Measurements from ENCODE around the gene C1GALT1. TPM values are rescaled to one million over a fixed set of nuclear protein-coding genes. Genes with fewer than 3 reads are reported as not detected.
"Not testable (repeated sequence)": the region's sequence is repeated elsewhere in the genome, so short reads cannot be mapped to it uniquely, and the experiment has no call there.

The C1GALT1 gene
- total RNA-seq, 1 donor = 90.0 TPM

GRCh38 chr7:7236041-7236440 lies 53.7 kb downstream of the C1GALT1 start:
- no peak overlapping the region for H3K4me3 ChIP-seq (ENCODE audit: low read depth, low read length)
- TF ChIP-seq, protein P1, sequence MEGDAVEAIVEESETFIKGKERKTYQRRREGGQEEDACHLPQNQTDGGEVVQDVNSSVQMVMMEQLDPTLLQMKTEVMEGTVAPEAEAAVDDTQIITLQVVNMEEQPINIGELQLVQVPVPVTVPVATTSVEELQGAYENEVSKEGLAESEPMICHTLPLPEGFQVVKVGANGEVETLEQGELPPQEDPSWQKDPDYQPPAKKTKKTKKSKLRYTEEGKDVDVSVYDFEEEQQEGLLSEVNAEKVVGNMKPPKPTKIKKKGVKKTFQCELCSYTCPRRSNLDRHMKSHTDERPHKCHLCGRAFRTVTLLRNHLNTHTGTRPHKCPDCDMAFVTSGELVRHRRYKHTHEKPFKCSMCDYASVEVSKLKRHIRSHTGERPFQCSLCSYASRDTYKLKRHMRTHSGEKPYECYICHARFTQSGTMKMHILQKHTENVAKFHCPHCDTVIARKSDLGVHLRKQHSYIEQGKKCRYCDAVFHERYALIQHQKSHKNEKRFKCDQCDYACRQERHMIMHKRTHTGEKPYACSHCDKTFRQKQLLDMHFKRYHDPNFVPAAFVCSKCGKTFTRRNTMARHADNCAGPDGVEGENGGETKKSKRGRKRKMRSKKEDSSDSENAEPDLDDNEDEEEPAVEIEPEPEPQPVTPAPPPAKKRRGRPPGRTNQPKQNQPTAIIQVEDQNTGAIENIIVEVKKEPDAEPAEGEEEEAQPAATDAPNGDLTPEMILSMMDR (IDR thresholded peaks at IDR 0.05; ENCODE audit: insufficient read depth, low read length) = no peak
- DNase-seq (ENCODE audit: low read depth) = no peak

- DNase-seq (ENCODE audit: low read depth) = no peak
- no peak overlapping the region for H3K4me3 ChIP-seq (ENCODE audit: low read depth, low read length)
- TF ChIP-seq, protein P1 (IDR thresholded peaks at IDR 0.05; ENCODE audit: insufficient read depth, low read length) = no peak
These were observed 55.0 kb downstream of the C1GALT1 start for GRCh38 chr7:7237201-7237977.

DNA sequence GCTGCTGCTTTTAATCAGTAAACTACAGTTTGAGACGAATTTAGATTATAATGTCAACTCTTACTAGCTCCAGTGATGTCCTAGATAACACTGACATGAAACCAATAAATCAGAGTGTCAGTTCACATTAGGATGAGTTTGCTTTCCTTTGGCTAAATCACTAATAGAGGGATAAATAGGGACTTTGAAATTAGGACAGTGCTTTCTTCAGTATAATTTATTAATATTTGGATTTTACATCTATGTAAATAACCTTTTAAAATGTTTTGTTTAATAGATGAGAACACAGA lies 55.6 kb downstream of the C1GALT1 start:
- no peak overlapping the region for H3K4me3 ChIP-seq (ENCODE audit: low read depth, low read length)
- TF ChIP-seq, protein P1 (IDR thresholded peaks at IDR 0.05; ENCODE audit: insufficient read depth, low read length) = no peak
- DNase-seq (ENCODE audit: low read depth) = no peak

DNA sequence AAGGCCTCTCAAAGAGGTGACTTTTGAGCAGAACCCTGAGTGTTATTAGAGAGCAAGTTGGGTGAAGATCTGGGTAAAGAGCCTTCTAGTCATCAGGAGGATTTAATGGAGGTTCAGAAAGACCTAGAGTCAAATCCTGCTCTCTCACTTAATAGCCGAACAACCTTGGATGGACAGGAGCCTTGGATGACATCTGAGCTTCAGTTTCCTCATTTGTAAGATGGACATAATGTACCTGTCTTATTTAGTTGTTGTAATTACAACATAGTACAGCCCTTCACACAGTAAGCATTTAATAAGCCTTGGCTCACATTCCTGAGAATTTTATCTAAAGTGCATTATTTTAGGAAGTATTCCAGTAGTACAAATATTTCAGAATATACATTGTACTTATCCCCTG lies 57.0 kb downstream of the C1GALT1 start:
- no peak overlapping the region for H3K4me3 ChIP-seq (ENCODE audit: low read depth, low read length)
- no peak for DNase-seq (ENCODE audit: low read depth)
- TF ChIP-seq, protein P1 (IDR thresholded peaks at IDR 0.05; ENCODE audit: insufficient read depth, low read length) = no peak

GRCh38 chr7:7242899-7243298 lies 60.6 kb downstream of the C1GALT1 start:
- H3K4me3 ChIP-seq (ENCODE audit: low read depth, low read length) = no peak overlapping the region
- no peak for DNase-seq (ENCODE audit: low read depth)
- TF ChIP-seq, protein P1 (IDR thresholded peaks at IDR 0.05; ENCODE audit: insufficient read depth, low read length) = no peak

DNA sequence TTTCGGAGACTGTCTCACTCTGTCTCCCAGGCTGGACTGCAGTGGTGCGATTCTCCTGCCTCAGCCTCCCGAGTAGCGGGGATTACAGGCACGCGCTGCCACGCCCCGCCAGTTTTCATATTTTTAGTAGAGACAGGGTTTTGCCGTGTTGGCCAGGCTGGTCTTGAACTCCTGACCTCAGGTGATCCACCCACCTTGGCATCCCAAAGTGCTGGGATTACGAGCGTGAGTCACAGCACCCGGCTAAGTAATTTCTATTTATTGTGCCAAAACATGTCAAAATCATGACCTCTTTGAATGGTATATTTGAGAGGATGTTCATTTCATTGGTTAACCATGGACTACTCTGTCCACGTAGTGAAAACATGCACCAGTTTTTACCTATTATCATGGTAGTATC lies 62.9 kb downstream of the C1GALT1 start:
- not testable (repeated sequence) for DNase-seq (ENCODE audit: low read depth); H3K4me3 ChIP-seq (ENCODE audit: low read depth, low read length)

DNA sequence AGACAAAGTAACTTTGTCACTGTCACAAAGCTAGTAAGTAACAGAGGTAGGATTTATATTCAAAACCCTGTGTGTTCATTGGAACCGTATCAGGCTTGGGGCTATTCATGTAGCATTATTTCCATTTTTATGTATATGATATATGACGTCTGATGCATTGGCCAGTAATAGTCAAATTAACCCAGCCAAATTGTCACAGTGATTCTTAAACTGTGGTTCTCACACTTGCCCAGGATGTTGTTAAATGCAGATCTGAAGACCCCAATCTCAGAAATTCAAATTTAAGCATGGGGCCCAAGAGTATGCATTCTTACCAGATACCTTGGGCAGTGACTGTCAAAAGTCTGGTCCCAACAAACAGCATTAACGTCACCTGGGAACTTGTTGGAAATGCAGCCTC lies 63.9 kb downstream of the C1GALT1 start:
- TF ChIP-seq, protein P1 (IDR thresholded peaks at IDR 0.05; ENCODE audit: insufficient read depth, low read length) = no peak
- no peak for DNase-seq (ENCODE audit: low read depth)
- H3K4me3 ChIP-seq (ENCODE audit: low read depth, low read length) = no peak overlapping the region
